ENCODE data around the gene PNMA8A.

GRCh38 chr19:46502891-46503290 is 31.5 kb upstream of the PNMA8A start:
- TF ChIP-seq, protein P1, sequence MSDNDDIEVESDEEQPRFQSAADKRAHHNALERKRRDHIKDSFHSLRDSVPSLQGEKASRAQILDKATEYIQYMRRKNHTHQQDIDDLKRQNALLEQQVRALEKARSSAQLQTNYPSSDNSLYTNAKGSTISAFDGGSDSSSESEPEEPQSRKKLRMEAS (IDR thresholded peaks at IDR 0.05; ENCODE audit: low read depth, low read length): no peak
- no peak for TF ChIP-seq SREBF1 (IDR thresholded peaks at IDR 0.05; ENCODE audit: low read length)
- TF ChIP-seq POLR2AphosphoS5 (IDR thresholded peaks at IDR 0.05; ENCODE audit: low read length): no peak
- no peak for TF ChIP-seq TAF1 (IDR thresholded peaks at IDR 0.05; ENCODE audit: borderline replicate concordance, low read depth, low read length)
- no peak for TF ChIP-seq ZNF274 (IDR thresholded peaks at IDR 0.05; ENCODE audit: insufficient read depth, insufficient read length)
- TF ChIP-seq SMC3 (IDR thresholded peaks at IDR 0.05; ENCODE audit: borderline replicate concordance, low read length): no peak
- no peak for TF ChIP-seq NR2F1 (conservative IDR thresholded peaks at IDR 0.05)
- no peak for TF ChIP-seq CTCF (IDR thresholded peaks at IDR 0.05 in 2 of 3, conservative IDR thresholded peaks at IDR 0.05 in 1 of 3; ENCODE audit: control insufficient read depth in 2 of 3, extremely low read depth in 1 of 3, insufficient read depth in 1 of 3, low read depth in 3 of 3, low read length in 3 of 3)
- TF ChIP-seq DPF2 (IDR thresholded peaks at IDR 0.05): no peak
- no peak for TF ChIP-seq KAT2A (conservative IDR thresholded peaks at IDR 0.05; ENCODE audit: control insufficient read depth, low read depth, low read length)
- no peak for TF ChIP-seq RAD21 (IDR thresholded peaks at IDR 0.05; ENCODE audit: insufficient read depth, low read depth, low read length)
- TF ChIP-seq CHD1 (IDR thresholded peaks at IDR 0.05; ENCODE audit: low read depth, low read length): no peak
- no peak for TF ChIP-seq EZH2 (IDR thresholded peaks at IDR 0.05; ENCODE audit: borderline replicate concordance, control insufficient read depth, low read depth, low read length)

All from GM12878 (cell line).